Activated CD4-positive, alpha-beta T cell treated with anti-CD3 and anti-CD28 coated beads, Interleukin-10, Interleukin-2, amounts not matched to agents 100 ng/mL and 50 ng/mL, durations not matched to agents 16 hours and 8 hours (primary cell): ENCODE data around the gene BACH1.
"Not testable (repeated sequence)": the region's sequence is repeated elsewhere in the genome, so short reads cannot be mapped to it uniquely, and the experiment has no call there.

ENCODE experiments used
- DNase-seq: peaks from one replicate; pipeline ENCODE4 v3.0.0-alpha.2; 2020

The BACH1 gene

DNA sequence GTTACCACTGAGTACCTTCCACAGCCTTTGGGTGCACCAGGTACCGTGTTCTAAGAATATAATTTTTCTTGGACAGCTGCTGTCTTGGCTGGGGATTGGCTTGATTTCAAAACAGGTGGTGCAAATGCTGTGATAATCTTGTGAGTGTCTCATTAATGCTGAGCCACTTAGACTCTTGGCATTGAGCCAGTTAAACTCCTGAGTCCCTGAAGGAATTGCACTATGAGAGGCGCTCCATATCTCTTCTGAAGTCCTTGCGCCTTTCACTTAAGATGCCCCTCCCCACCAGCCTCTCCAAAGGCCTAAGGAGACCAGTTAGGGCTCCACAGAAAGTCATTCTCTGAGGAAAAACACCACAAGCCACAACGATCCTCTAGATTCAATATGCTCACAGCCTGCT, 51.0 kb downstream of the BACH1 start:
- no peak for DNase-seq

DNA sequence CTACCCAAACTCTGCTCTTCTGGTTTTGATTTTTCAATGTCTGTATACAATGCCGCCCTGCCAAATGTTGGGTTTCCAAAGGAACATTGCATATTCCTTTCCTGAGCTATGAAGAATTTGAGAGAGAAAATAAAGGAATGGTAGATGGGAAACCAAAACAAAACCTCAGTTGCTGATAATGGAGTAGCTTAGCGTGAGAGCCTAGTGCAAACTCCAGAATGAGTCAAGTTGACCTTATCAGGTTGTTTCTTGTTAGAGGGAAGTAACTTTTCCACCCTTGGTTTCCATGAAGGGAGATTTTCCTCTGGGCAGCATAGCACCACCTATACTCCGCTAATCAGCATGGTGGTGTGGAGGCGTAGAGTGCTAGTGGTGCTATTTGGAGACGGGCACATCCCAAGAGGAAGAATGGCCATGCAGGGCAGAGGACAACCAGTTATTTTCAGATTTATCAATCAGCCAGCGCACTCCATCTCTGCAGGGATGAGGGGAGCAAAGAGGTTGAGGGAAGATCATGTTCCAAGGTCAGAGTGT, 51.6 kb downstream of the BACH1 start:
- no peak for DNase-seq

DNA sequence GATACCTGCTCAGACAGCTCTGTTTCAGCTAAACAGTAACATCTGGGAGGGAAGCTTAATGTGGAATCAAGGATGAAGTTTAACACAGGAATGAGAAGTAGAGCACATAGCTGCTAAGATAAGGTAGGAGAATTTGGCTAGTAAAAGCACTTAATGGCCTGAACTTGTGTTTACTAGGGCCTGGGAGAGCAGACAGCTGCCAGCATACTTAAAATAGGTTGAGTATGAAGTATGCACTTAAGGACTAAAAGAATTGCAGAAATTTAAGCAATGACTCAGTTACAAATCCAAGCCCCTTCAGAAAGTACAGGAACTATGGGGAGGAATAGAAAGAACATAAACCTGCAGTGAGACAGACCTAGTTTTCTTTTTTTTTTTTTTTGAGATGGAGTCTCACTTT, 53.0 kb downstream of the BACH1 start:
- DNase-seq = no peak

GRCh38 chr21:29355043-29355710, 56.5 kb downstream of the BACH1 start:
- DNase-seq = not testable (repeated sequence)

GRCh38 chr21:29356291-29356690, 57.6 kb downstream of the BACH1 start:
- DNase-seq = not testable (repeated sequence)

GRCh38 chr21:29356810-29357209, 58.1 kb downstream of the BACH1 start:
- DNase-seq = not testable (repeated sequence)

GRCh38 chr21:29359718-29360117, 61.0 kb downstream of the BACH1 start:
- no peak for DNase-seq

DNA sequence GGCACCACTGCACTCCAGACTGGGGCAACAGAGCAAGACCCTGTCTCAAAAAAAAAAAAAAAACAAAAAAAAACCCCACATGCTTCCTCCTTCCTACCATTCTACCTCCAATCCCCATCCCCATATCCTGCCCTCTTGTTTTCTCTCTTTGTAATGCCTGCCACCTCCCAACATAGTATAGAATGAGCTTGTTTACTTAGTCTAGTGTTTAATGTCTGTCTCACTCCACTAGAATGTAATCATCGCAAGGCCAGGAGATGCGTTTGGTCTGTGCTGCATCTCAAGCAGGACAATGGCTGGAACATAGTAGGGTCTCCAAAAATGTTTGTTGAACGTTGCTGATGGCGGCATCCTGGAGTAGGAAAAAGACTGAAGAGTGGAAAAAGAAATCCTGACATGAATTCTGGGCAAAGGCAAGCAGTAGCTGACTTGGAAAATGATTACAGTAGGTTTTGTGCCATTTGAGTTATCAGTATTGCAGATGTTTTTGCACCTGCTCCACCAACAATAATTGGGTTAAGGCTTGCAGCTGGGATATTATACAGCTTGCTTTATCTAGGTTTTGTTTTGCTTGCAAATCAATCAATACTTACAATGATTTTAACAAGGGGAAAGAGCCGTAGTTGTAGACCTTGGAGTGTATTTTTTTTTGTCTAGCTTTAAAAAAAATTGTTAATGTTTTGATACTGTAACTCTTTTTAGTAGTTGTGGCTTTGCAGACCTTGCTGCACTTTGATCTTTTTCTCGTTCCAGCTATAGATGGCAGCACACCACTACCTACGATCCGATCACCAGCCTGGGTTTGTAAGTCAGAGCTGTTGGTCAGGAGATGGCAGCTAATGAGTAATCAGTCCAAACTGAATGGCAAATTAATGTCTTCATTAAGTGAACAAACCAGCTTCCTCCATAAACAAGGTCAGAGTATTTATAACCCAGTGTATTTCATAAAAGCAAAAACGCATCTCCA, 62.4 kb downstream of the BACH1 start:
- no peak for DNase-seq

- no peak for DNase-seq
These were observed 64.0 kb downstream of the BACH1 start for GRCh38 chr21:29362758-29363157.

DNA sequence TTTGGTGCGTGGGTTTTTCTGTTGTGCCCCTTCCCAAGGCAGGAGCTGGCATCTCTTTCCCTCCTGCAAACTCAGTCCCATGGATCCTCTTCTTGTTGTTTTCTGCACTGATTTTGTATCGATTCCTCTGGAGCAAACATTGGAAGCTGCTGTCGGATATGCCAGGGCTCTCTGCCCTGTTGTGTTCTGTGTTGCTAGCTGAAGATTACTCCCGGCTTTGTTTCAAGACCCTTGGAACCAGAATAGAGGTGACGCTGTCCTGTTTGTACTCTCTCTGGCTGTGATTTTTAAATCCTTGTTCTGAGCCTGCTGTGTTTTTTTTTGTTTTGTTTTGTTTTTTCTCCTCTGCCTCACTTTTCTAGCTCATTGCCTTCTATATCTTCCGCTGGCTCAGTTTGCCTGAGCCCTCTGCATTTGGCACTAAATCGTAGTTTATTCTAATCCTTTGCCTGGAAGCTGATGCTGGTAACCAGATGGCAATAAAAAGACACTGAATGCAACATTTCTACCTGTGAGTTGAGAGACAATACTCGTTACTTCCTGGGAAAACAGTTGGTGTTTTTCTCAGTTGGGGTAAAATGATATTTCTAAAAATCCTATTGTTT, 67.0 kb downstream of the BACH1 start:
- DNase-seq = no peak

GRCh38 chr21:29366532-29366931, 67.8 kb downstream of the BACH1 start:
- DNase-seq = no peak

GRCh38 chr21:29367335-29367734, 68.6 kb downstream of the BACH1 start:
- no peak for DNase-seq

- DNase-seq = no peak
These were observed 70.2 kb downstream of the BACH1 start for GRCh38 chr21:29368906-29369305.

GRCh38 chr21:29371464-29371863, 72.7 kb downstream of the BACH1 start:
- DNase-seq = peak; percentile 55

DNA sequence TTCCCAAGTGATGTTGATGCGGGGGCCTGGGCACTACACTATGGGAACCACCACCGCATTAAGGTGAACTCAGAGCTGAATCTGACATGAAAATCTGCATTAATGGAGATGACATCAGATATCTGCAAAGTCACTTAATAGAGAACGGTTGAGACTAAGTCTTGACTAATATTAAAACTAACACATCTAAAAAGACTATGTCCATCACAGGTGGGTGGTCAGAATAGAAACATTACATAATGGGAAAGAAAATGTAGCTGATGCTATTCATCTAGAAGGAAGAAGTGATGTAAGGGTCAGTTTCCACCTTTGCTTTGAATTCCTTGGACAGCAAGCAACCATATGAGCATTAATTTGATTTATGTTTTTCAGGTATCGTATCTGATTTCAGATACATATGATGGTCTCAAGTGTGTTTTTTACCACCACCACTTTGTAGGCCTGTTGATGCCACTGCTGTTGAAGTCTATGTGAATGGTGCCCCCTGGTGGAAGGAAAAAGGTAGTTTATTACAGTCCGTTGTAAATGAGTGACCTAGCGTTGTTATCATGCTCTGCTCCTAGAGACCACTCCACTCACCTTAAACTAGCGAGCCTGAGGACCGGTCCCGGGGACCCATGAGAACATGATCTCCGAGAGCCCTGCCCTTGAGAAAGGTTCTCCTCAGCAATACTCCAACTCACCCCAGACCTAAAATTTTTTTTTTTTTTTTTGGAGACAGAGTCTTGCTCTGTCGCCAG, 73.5 kb downstream of the BACH1 start:
- peak; percentile 78 for DNase-seq

DNA sequence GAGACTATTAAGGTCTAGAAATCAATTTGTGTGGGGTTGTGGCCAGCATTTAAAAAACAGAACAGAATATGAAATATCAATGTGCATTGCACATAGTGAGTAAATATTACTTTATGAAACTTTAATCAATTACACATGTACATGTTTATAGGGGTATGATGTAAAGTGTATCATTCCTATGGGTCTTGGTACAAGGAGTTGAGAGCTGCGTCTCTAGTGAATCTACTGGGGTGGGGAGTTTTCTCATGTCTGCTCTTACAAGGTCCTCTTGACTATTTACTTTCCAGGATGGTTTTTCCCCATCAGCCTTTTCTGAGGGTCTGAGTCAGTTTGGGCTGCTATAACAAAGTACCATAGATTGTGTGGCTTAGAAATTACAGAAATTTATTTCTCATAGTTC, 75.8 kb downstream of the BACH1 start:
- DNase-seq = no peak

DNA sequence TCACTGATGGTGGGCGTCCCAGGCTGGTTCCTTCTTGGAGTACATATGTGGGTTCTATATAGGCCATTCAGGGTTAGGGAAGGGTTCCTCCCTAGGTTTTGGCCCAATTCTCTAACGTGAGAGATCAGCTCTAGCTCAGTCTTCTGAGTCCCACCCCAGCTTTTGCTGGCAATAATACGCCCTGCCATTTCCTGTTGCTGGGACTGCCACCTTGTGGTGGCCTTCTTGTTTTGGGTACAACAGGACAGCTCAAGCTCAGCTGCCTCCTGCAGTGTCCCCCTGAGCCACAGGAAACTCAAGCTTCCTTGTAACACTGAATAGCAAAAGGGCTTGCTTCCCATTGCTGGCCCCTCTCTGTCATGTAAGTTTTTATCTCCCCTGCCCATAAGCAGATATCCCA, 77.8 kb downstream of the BACH1 start:
- DNase-seq = peak; percentile 59

DNA sequence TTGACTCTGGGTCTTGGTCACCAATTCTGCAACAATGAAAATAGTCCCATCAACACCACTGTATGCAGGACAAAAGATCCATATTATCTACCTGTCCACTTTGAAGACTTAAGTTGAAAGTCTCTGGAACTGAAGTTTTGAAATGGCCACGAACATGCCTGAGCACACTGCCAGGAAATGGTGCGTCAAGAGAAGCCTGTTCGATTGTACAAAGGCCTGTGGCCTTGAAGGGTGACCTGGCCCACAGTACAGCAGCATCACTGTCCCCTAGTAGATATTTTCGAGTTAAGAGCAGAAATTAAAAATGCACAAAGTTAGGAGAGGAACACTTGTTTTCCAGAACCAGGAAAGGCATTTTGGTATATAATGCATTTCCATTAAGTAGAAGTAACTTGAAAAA, 78.5 kb downstream of the BACH1 start:
- DNase-seq = no peak

DNA sequence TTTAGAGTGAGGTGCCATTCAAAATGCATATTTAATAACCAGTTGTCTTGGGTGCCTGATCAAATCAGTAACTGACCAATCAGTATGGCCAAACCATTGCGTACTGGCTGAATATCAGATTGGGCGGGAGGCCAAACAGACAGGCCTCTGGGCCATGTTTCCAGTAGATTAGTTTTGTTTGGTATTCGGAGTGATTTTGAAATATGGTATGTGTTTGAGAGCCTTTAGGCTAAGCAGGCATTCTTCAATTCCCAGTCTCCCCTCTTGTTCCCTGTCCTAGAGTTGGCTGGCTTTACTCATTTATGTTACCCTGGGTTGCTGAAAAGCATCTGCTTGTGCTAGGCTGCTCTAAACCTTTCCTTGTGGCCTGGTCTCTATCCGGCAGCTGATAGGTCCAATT, 80.1 kb downstream of the BACH1 start:
- DNase-seq = no peak

- DNase-seq = no peak
These were observed 80.9 kb downstream of the BACH1 start for GRCh38 chr21:29379517-29380054.

GRCh38 chr21:29382030-29382654, 83.4 kb downstream of the BACH1 start:
- no peak for DNase-seq
